H1 (cell line): ENCODE data around the gene NPL. TPM values are rescaled to one million over a fixed set of nuclear protein-coding genes. Genes with fewer than 3 reads are reported as not detected.

Experiments
- CBX5 ChIP-seq: fragments of 300-800, 300-1000 bp; sonication (generic); IDR thresholded peaks from 2 replicates; pipeline ENCODE4 v1.7.1; 2016; ENCODE audit warnings: antibody characterized with exemption, low read length, low read depth
- CHD2 ChIP-seq: IDR thresholded peaks from 2 replicates; pipeline ENCODE4 v1.6.1; 2012; ENCODE audit warnings: low read length, improper control_type of control experiment
- HDAC6 ChIP-seq: IDR thresholded peaks from one replicate; pipeline ENCODE4 v1.7.1; 2012; ENCODE audit warnings: low read depth, mild to moderate bottlenecking, inconsistent platforms, low read length, moderate library complexity
- JUN ChIP-seq: IDR thresholded peaks from 2 replicates; pipeline ENCODE4 v1.6.1; 2011; ENCODE audit warnings: low read depth, mild to moderate bottlenecking, improper control_type of control experiment, low read length
- NANOG ChIP-seq: IDR thresholded peaks from 2 replicates; pipeline ENCODE4 v1.6.1; 2011; ENCODE audit warnings: low read length, low read depth, mild to moderate bottlenecking, inconsistent platforms; ENCODE audit not compliant: insufficient read depth, poor library complexity, severe bottlenecking
- POLR2AphosphoS5 ChIP-seq: IDR thresholded peaks from 2 replicates; pipeline ENCODE4 v1.6.1; 2011; ENCODE audit warnings: low read depth, low read length
- POU5F1 ChIP-seq: IDR thresholded peaks from 2 replicates; pipeline ENCODE4 v1.6.1; 2011; ENCODE audit warnings: low read depth, mild to moderate bottlenecking, low read length, moderate library complexity
- RAD21 ChIP-seq, 2 experiments: IDR thresholded peaks in 1 of 2; conservative IDR thresholded peaks in 1 of 2; 2 replicates each; pipeline ENCODE4 v1.6.1; 2011; ENCODE audit warnings: low read depth in 2 of 2, low read length in 2 of 2, improper control_type of control experiment in 1 of 2, inconsistent platforms in 1 of 2, mild to moderate bottlenecking in 1 of 2, moderate library complexity in 1 of 2
- SIN3A ChIP-seq, 2 experiments: IDR thresholded peaks in 1 of 2; conservative IDR thresholded peaks in 1 of 2; 2 replicates each; pipeline ENCODE4 v1.6.1; 2011 to 2012; ENCODE audit warnings: low read length in 2 of 2, improper control_type of control experiment in 1 of 2, low read depth in 1 of 2, mild to moderate bottlenecking in 1 of 2
- SUZ12 ChIP-seq: fragments of 200-600 bp; sonication (generic); IDR thresholded peaks from 2 replicates; pipeline ENCODE4 v1.6.1; 2012; ENCODE audit warnings: mild to moderate bottlenecking, inconsistent platforms, low read length, moderate library complexity, mixed read lengths
- TCF12 ChIP-seq: IDR thresholded peaks from 2 replicates; pipeline ENCODE4 v1.6.1; 2011; ENCODE audit warnings: low read depth, mild to moderate bottlenecking, low read length
- polyA plus RNA-seq, 7 experiments: library from polyadenylated mRNA; depleted of rRNA in 3 of 7; stranded (reverse) in 5 of 7; unstranded in 2 of 7; fragments of >200 nt in 5 of 7; fragments of 200-250 nt in 2 of 7; gene quantifications; 1 replicate in 5 of 7; 2 replicates in 1 of 7; 4 replicates in 1 of 7; pipeline versions ENCODE4 v1.2.1 to v1.2.3, GENCODE V29; 2011 to 2013; ENCODE audit warnings: missing spikeins in 2 of 7, mixed read lengths in 2 of 7
- total RNA-seq: library from RNA; stranded (reverse); fragmentation: NEBNext Ultra II Directional; extraction: Animal tissue kit (Norgen Biotek cat#: 25700); gene quantifications from 2 replicates; pipeline ENCODE4 v1.2.1, GENCODE V29; 2021
- TF ChIP-seq, protein P1 (sequence below): fragments of 300-600 bp; sonication (generic); IDR thresholded peaks from 2 replicates; pipeline ENCODE4 v1.7.1; 2012; ENCODE audit warnings: low read length, moderate library complexity, mild to moderate bottlenecking, inconsistent platforms; ENCODE audit not compliant: insufficient replicate concordance

The NPL gene
- total and polyA plus RNA-seq, 2 of the 8 experiments (the other 6 are each of a cell fraction or from before 2014, with no cell fraction given), result 2.2 to 4.4 TPM

DNA sequence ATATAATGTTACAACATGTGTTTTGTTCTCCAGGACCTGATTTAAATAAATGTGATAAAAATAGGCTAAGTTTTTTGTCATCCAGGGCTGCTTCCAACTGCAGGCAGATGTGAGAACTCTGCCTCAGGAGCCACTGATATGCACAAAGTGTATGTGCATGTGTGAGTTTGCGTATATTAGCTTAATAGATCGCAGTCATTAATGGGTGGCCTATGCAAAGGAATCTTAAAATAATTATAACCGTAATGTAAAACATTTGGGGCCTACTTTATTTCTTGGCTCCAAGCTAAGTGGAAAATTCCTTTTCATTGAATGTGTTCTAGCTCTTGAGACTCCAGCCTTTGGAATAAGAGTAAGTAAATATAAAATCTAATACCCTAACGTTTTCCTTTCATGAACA lies 66.3 kb downstream of the NPL start (continued):
- TF ChIP-seq, protein P1, sequence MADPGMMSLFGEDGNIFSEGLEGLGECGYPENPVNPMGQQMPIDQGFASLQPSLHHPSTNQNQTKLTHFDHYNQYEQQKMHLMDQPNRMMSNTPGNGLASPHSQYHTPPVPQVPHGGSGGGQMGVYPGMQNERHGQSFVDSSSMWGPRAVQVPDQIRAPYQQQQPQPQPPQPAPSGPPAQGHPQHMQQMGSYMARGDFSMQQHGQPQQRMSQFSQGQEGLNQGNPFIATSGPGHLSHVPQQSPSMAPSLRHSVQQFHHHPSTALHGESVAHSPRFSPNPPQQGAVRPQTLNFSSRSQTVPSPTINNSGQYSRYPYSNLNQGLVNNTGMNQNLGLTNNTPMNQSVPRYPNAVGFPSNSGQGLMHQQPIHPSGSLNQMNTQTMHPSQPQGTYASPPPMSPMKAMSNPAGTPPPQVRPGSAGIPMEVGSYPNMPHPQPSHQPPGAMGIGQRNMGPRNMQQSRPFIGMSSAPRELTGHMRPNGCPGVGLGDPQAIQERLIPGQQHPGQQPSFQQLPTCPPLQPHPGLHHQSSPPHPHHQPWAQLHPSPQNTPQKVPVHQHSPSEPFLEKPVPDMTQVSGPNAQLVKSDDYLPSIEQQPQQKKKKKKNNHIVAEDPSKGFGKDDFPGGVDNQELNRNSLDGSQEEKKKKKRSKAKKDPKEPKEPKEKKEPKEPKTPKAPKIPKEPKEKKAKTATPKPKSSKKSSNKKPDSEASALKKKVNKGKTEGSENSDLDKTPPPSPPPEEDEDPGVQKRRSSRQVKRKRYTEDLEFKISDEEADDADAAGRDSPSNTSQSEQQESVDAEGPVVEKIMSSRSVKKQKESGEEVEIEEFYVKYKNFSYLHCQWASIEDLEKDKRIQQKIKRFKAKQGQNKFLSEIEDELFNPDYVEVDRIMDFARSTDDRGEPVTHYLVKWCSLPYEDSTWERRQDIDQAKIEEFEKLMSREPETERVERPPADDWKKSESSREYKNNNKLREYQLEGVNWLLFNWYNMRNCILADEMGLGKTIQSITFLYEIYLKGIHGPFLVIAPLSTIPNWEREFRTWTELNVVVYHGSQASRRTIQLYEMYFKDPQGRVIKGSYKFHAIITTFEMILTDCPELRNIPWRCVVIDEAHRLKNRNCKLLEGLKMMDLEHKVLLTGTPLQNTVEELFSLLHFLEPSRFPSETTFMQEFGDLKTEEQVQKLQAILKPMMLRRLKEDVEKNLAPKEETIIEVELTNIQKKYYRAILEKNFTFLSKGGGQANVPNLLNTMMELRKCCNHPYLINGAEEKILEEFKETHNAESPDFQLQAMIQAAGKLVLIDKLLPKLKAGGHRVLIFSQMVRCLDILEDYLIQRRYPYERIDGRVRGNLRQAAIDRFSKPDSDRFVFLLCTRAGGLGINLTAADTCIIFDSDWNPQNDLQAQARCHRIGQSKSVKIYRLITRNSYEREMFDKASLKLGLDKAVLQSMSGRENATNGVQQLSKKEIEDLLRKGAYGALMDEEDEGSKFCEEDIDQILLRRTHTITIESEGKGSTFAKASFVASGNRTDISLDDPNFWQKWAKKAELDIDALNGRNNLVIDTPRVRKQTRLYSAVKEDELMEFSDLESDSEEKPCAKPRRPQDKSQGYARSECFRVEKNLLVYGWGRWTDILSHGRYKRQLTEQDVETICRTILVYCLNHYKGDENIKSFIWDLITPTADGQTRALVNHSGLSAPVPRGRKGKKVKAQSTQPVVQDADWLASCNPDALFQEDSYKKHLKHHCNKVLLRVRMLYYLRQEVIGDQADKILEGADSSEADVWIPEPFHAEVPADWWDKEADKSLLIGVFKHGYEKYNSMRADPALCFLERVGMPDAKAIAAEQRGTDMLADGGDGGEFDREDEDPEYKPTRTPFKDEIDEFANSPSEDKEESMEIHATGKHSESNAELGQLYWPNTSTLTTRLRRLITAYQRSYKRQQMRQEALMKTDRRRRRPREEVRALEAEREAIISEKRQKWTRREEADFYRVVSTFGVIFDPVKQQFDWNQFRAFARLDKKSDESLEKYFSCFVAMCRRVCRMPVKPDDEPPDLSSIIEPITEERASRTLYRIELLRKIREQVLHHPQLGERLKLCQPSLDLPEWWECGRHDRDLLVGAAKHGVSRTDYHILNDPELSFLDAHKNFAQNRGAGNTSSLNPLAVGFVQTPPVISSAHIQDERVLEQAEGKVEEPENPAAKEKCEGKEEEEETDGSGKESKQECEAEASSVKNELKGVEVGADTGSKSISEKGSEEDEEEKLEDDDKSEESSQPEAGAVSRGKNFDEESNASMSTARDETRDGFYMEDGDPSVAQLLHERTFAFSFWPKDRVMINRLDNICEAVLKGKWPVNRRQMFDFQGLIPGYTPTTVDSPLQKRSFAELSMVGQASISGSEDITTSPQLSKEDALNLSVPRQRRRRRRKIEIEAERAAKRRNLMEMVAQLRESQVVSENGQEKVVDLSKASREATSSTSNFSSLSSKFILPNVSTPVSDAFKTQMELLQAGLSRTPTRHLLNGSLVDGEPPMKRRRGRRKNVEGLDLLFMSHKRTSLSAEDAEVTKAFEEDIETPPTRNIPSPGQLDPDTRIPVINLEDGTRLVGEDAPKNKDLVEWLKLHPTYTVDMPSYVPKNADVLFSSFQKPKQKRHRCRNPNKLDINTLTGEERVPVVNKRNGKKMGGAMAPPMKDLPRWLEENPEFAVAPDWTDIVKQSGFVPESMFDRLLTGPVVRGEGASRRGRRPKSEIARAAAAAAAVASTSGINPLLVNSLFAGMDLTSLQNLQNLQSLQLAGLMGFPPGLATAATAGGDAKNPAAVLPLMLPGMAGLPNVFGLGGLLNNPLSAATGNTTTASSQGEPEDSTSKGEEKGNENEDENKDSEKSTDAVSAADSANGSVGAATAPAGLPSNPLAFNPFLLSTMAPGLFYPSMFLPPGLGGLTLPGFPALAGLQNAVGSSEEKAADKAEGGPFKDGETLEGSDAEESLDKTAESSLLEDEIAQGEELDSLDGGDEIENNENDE, result no peak
- TF ChIP-seq CBX5 (no peak), POU5F1 (no peak), TCF12 (no peak), SUZ12 (no peak), RAD21 (IDR thresholded peaks at IDR 0.05 in 1 of 2, conservative IDR thresholded peaks at IDR 0.05 in 1 of 2; ENCODE audit: low read depth in 2 of 2, low read length in 2 of 2) (no peak), HDAC6 (no peak), NANOG (no peak), SIN3A (conservative IDR thresholded peaks at IDR 0.05 in 1 of 2, IDR thresholded peaks at IDR 0.05 in 1 of 2; ENCODE audit: low read depth in 1 of 2, low read length in 2 of 2) (no peak), POLR2AphosphoS5 (no peak), JUN (no peak), CHD2 (no peak)
